ENCODE measurements around the gene AGPS.

- no peak for TF ChIP-seq CTCF (conservative IDR thresholded peaks at IDR 0.05; ENCODE audit: low read depth, low read length)
- no peak for TF ChIP-seq EZH2 (IDR thresholded peaks at IDR 0.05; ENCODE audit: borderline replicate concordance, low read depth, low read length, poor library complexity, severe bottlenecking)
Observed at GRCh38 chr2:177556153-177556552, 163.6 kb downstream of the AGPS start.
